DOHH2 (cell line): ENCODE measurements around the gene CALHM1.
A peak's percentile ranks its signal among the peaks of the same experiment; 100 is the strongest.

ENCODE experiments used
- H3F3A ChIP-seq: fragments of 200-600 bp; sonication (generic), shearing (Covaris generic); 2 replicates; pipeline ENCODE4 v1.6.0; 2016; ENCODE audit warnings: antibody characterized with exemption, mild to moderate bottlenecking; ENCODE audit not compliant: control insufficient read depth, insufficient read depth
- H3K27ac ChIP-seq: fragments of 200-600 bp; sonication (generic); 2 replicates; pipeline ENCODE4 v1.5.1; 2014; ENCODE audit warnings: low read depth, mild to moderate bottlenecking, low read length, moderate library complexity
- H3K27me3 ChIP-seq: fragments of 200-600 bp; sonication (generic); 2 replicates; pipeline ENCODE4 v1.6.1; 2014; ENCODE audit warnings: mild to moderate bottlenecking, low read length, mixed read lengths; ENCODE audit not compliant: control insufficient read depth
- H3K36me3 ChIP-seq: fragments of 200-600 bp; sonication (generic); 2 replicates; pipeline ENCODE4 v1.6.1; 2014; ENCODE audit warnings: mild to moderate bottlenecking, low read length, moderate library complexity, mixed read lengths; ENCODE audit not compliant: control insufficient read depth
- H3K4me1 ChIP-seq: fragments of 200-600 bp; sonication (generic); 2 replicates; pipeline ENCODE4 v1.6.1; 2014; ENCODE audit warnings: mild to moderate bottlenecking, low read length, mixed read lengths; ENCODE audit not compliant: control insufficient read depth
- H3K4me2 ChIP-seq: fragments of 200-600 bp; sonication (generic); 2 replicates; pipeline ENCODE4 v1.6.0; 2014; ENCODE audit warnings: mild to moderate bottlenecking, low read length, moderate library complexity
- H3K4me3 ChIP-seq: fragments of 200-600 bp; sonication (generic); 2 replicates; pipeline ENCODE4 v1.5.1; 2014; ENCODE audit warnings: mild to moderate bottlenecking, low read length, mixed read lengths
- H3K79me2 ChIP-seq: fragments of 200-600 bp; sonication (generic); 2 replicates; pipeline ENCODE4 v1.6.1; 2014; ENCODE audit warnings: mild to moderate bottlenecking, low read length, mixed read lengths; ENCODE audit not compliant: control insufficient read depth
- H3K9me2 ChIP-seq: fragments of 200-600 bp; sonication (generic); replicated peaks from 2 replicates; pipeline ENCODE4 v1.6.1; 2014; ENCODE audit warnings: mild to moderate bottlenecking, low read length, mixed read lengths; ENCODE audit not compliant: control insufficient read depth
- H3K9me3 ChIP-seq: fragments of 200-600 bp; sonication (generic); 2 replicates; pipeline ENCODE4 v1.6.1; 2014; ENCODE audit warnings: antibody characterized with exemption, low read length, mixed read lengths; ENCODE audit not compliant: control insufficient read depth, insufficient read depth
- H4K20me1 ChIP-seq: fragments of 200-600 bp; sonication (generic); 2 replicates; pipeline ENCODE4 v1.6.0; 2014; ENCODE audit warnings: low read depth, mild to moderate bottlenecking, antibody characterized with exemption, low read length, moderate library complexity; ENCODE audit not compliant: control insufficient read depth, insufficient read depth
- CTCF ChIP-seq: fragments of 200-600 bp; sonication (generic); IDR thresholded peaks from one replicate; pipeline ENCODE4 v1.5.1; 2014; ENCODE audit warnings: antibody characterized with exemption, mild to moderate bottlenecking, low read depth, low read length; ENCODE audit not compliant: poor library complexity, severe bottlenecking
- EZH2phosphoT487 ChIP-seq: fragments of 200-600 bp; sonication (generic); IDR thresholded peaks from 2 replicates; pipeline ENCODE4 v1.6.1; 2017; ENCODE audit warnings: borderline replicate concordance, mild to moderate bottlenecking, antibody characterized with exemption, low read length, moderate library complexity, mixed read lengths

The CALHM1 gene

GRCh38 chr10:103451831-103452505, 6.7 kb downstream of the CALHM1 start, which contains the start of gene CALHM2:
CALHM2 (minus strand) TSS chr10:103452370; CDS start chr10:103449941, 2,429 bp downstream.
- H3K4me3 ChIP-seq, result peak within 1 kb of the TSS; percentile 23; the same call in 1 of the 2 replicates
- no peaks in the 10 kb centered on the region for H3K9me2 ChIP-seq
- H3K9me3 ChIP-seq, result no peaks in the 10 kb centered on the region
- H3K27me3 ChIP-seq, result no peaks in the 10 kb centered on the region
- peaks cover 6% of the 10 kb centered on the region; the same call in 1 of the 2 replicates for H3F3A ChIP-seq
- H3K36me3 ChIP-seq, result peaks cover 27% of the 10 kb centered on the region
- H3K27ac ChIP-seq, result no peak within 1 kb of the TSS
- H3K4me2 ChIP-seq, result peak within 1 kb of the TSS; percentile 44
- H3K79me2 ChIP-seq, result no peaks in the 10 kb centered on the region
- H3K4me1 ChIP-seq, result peaks cover 12% of the 10 kb centered on the region; the same call in 1 of the 2 replicates
- H4K20me1 ChIP-seq, result no peaks in the 10 kb centered on the region
- TF ChIP-seq EZH2phosphoT487, result no peak
- no peak for TF ChIP-seq CTCF

- Histone ChIP-seq H3K9me2 (no peaks in the 10 kb centered on the region), H3F3A (peaks cover 6% of the 10 kb centered on the region; the same call in 1 of the 2 replicates), H3K4me3 (no peak overlapping the region), H4K20me1 (no peaks in the 10 kb centered on the region), H3K9me3 (no peaks in the 10 kb centered on the region), H3K4me2 (peak overlapping the region; percentile 44), H3K4me1 (peaks cover 12% of the 10 kb centered on the region; the same call in 1 of the 2 replicates), H3K27ac (no peak overlapping the region), H3K36me3 (peaks cover 33% of the 10 kb centered on the region), H3K27me3 (no peaks in the 10 kb centered on the region), H3K79me2 (no peaks in the 10 kb centered on the region)
- no peak for TF ChIP-seq EZH2phosphoT487
- TF ChIP-seq CTCF, result no peak
These were observed 7.4 kb downstream of the CALHM1 start for GRCh38 chr10:103451091-103451813.

- TF ChIP-seq CTCF, result no peak
- TF ChIP-seq EZH2phosphoT487, result no peak
- H3K4me2 ChIP-seq, result no peak overlapping the region
- H3F3A ChIP-seq, result peaks cover 6% of the 10 kb centered on the region; the same call in 1 of the 2 replicates
- peaks cover 43% of the 10 kb centered on the region for H3K36me3 ChIP-seq
- no peaks in the 10 kb centered on the region for H3K79me2 ChIP-seq
- H3K4me1 ChIP-seq, result peaks cover 12% of the 10 kb centered on the region; the same call in 1 of the 2 replicates
- H3K9me3 ChIP-seq, result no peaks in the 10 kb centered on the region
- no peaks in the 10 kb centered on the region for H3K9me2 ChIP-seq
- H3K4me3 ChIP-seq, result no peak overlapping the region
- H3K27ac ChIP-seq, result no peak overlapping the region
- H3K27me3 ChIP-seq, result no peaks in the 10 kb centered on the region
- H4K20me1 ChIP-seq, result no peaks in the 10 kb centered on the region
These were observed 8.5 kb downstream of the CALHM1 start for GRCh38 chr10:103450201-103450695.
